Measurements from ENCODE around the gene PRKD2. TPM values are rescaled to one million over a fixed set of nuclear protein-coding genes. Genes with fewer than 3 reads are reported as not detected.
A peak's percentile ranks its signal among the peaks of the same experiment; 100 is the strongest.

Gene PRKD2
- total RNA-seq, 1 donor from 2014 or later: 13.3 TPM

DNA sequence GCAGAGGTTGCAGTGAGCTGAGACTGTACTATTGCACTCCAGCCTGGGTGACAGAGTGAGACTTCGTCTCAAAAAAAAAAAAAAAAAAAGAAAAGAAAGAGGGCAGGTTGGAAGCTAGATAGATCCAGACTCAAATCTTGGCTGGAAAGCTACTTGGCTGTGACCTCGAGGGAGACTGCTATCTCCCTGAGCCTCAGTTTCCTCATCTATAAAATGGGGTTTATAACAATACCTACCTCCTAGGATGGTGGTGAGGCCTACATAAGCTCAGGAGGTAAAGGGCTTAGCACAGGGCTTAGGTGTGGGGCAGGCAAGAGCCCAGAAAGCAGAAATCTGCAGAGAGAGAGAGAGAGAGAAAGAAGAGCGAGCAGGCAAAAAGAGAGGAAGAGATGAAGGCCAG lies 31.7 kb downstream of the PRKD2 start:
- no peak for DNase-seq (ENCODE audit: low spot score)
- intact Hi-C loops (cut with DNase I): no loop called here

DNA sequence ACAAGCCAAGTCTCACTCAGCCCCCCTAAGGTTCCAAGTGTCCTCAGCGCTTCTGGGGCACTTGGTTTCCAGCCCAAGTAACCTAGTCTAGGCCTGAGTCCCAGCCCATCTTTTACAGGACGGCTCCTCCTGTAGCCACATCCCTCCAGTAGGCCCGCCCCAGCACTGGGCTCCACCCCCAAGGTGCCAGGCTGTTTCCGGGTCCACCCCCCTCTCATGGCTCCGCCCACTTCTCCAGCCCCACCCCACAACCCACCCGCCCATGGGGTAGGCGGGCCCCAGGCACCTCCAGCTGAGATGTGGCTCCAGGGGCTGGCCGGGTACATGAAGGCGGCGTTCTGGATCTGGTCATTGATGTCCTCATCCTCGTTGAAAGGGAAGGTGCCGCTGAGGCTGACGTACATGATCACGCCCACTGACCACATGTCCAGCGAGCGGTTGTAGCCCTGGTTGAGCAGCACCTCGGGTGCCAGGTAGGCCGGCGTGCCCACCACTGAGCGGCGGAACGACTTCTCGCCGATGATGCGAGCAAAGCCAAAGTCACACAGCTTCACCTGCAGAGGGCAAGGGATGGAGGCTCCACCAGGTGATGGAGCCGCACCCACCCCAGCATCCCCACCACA lies 38.7 kb downstream of the PRKD2 start:
- intact Hi-C loops (cut with DNase I): no loop called here
- no peak for DNase-seq (ENCODE audit: low spot score)

DNA sequence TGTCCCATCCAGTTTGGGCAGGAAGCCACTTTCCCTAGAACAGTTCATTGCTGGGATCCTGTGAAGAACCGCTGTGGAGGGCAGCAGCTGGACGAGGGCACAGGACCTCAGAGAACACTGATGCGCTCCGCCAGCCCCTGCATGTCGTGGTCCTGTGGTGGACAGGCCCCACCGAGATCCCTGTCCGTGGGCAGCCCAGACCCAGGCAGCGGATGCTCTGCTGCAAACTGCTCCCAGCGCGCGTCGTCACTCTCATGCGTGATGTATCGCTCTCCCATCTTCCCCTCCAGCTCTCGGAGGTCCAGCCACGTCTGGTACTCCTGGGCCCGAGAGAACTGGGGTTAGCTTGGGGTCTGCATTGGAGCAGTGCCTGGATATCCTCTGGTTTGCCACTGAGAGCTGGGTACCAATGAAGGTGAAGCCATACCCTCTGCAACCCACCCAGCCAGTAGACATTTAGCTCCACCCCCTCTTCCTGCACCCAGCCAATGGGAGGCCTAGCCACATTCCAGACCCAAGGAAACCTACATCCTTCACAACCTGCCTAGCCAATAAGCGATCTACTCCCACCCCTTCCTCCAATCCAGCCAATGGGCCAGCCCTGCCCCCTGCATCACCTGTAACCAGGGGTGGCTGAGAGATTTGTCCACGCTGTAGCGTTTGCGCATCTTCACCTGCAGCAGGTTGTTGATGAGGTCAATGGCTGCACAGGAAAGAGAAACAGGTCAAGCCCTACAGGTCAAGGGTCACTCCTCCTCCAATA lies 42.3 kb downstream of the PRKD2 start:
- intact Hi-C loops (cut with DNase I): no loop called here
- DNase-seq (ENCODE audit: low spot score): no peak

DNA sequence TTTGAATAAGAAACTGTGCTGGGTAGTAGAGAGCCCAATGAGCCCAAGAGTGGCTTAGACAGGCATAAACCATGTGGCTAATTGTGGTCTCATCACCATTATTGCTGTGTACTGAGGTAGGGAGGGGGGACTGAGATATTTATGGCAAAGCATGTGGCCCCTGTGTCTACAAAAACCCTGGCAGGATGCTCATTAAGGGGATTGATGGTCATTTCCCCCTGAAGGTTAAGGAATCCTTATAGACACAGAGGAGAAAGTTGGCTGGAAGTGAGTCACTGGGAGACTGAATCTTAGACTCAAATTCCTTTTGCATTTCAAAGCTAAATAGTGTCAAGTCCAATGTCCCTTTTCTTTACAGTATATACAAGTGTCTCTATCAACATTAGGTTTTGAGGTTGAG lies 46.1 kb downstream of the PRKD2 start:
- intact Hi-C loops (cut with DNase I): no loop called here
- DNase-seq (ENCODE audit: low spot score): no peak

DNA sequence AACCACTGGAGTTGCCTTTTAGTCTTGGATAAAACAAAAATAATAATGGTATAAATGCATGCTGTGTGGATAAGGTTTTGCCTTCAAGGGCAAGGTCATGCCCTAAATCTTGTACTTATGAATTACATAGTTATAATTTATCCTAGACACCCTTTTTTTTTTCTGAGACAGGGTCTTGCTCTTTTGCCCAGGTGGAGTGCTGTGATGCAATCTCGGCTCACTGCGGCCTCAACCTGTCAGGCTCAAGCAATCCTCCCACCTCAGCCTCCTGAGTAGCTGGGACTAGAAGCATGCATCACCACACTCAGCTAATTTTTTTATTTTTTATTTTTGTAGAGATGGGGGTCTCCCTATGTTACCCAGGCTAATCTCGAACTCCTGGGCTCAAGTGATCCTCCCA lies 48.3 kb downstream of the PRKD2 start:
- no peak for DNase-seq (ENCODE audit: low spot score)
- intact Hi-C loops (cut with DNase I): loop anchor here (10.0 kb wide), 1 partner anchor 124 kb away; no protein-coding TSS in a partner anchor

DNA sequence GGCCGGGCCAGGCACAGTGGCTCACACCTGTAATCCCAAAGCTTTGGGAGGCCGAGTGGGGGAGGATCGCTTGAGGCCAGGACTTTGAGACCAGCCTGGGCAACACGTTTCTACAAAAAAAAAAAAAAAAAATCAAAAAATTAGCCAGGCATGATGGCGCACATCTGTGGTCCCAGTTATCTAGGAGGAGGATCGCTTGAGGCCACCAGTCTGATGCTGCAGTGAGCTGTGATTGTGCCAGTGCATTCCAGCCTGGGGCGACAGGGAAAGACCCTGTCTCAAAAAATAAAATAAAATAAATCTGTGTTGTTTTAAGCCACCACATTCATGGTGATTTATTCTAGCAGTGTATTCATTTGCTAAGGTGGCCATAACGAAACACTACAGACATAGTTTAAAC lies 51.8 kb downstream of the PRKD2 start:
- intact Hi-C loops (cut with DNase I): loop anchor here (10.0 kb wide), 1 partner anchor 120 kb away; no protein-coding TSS in a partner anchor
- no peak for DNase-seq (ENCODE audit: low spot score)

DNA sequence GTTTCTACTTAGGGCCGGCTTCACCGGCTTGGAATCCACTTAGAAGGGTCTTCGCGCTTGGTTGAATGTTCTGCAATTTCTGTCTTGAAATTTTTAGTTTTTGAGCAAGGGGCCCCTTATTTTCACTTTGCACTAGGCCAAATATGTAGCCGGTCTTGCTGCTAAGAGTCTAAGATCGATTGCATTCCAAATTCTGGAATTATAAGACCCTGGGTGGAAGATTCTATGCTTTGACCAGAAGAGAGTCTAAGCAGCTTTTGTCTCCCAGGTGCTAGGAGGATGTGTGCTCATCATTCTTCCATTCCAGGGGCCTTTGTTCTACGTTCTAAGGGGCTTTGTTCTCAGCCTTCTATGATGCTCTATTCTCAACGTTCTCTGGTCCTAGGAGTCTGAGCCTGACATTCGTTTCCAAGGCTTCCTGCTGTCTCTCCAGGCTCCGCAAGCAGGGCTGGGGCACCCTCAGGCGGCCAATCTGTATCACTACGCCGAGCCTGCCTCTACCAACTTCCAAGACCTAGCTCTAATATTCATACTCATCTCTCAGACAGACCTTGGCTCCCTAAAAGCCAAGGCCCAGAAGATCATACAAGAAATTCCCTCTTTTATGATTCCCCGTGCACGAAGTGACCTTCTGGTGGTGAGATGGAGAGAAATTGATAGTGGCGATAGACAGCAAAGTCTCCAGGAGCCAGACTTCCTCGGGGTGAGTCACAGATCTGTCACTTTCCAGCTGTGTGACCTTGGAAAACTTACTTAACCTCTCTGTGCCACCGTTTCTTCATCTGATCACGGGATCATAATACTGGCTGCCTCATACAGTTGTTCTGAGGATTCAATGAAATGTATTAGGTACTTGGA lies 55.0 kb downstream of the PRKD2 start:
- peak; percentile 89 for DNase-seq (ENCODE audit: low spot score)
- intact Hi-C loops (cut with DNase I): loop anchor here (1.0 to 10.0 kb wide), 2 partner anchors 48 to 117 kb away; no protein-coding TSS in a partner anchor

DNA sequence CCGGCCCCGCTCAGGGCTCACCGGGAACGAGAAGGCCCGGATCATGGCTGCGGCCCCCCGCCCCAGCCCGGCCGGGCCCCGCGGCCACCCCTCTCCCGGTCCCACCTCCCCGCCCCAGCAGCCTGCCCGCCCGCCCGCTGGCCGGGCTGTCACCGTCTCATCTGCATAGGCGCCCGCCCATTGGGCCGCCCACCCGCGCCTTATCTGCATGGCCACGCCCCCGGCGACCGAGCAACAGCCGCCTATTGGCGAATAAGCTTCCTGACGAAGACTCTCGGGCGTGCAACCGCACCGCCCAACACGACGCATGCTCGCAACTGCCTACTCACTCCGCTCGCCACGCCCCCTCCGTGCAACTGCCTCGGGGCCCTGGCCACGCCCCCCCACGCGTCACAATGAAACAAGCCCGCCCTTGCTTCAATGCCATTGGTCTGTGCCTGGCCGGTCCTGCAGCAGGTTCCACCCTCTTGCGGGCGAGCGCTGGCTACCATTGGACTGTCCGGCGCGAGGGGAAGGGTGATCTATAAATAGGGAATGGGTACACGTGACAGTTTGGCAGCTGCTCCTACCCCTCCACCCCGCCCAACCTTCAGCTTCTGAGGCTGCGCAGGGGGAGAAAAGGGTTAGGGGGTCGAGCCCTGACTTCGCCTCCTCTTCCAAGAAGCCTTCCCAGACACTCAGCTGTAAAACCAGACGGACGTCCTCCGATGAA lies 55.7 kb downstream of the PRKD2 start, which contains the start of gene DACT3:
Gene DACT3, minus strand, starts transcription at position 163 of the 712 bp plus-strand sequence. Its CDS starts 118 bp downstream, at position 45.
- intact Hi-C loops (cut with DNase I): loop anchor here (10.0 kb wide), 1 partner anchor 116 kb away; no protein-coding TSS in a partner anchor
- peak; percentile 100 for DNase-seq (ENCODE audit: low spot score)

DNA sequence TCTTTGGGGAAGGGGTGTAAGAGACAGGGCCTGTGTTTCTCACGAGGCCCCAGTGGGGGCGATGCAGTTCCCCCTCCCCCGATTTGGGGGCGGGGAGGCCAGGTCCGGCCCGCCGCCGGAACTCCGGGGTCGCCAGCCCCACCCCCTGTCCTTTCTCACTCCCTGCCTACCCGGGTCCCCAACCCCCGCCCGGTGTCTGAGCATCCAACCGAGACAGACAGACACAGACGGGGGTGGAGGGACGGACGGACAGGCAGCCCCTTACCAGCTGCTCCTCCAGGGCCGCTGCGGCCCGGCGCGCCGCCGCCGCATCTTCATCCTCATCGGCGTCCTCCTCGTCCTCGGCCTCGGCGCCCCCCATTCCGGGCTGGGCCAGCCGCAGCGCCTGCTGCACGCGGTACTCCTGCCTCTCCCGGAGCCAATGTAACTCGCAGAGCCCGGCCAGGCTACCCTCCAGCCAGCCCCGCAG lies 56.3 kb downstream of the PRKD2 start:
- DNase-seq (ENCODE audit: low spot score): peak; percentile 77
- intact Hi-C loops (cut with DNase I): loop anchor here (10.0 kb wide), 1 partner anchor 116 kb away; no protein-coding TSS in a partner anchor

DNA sequence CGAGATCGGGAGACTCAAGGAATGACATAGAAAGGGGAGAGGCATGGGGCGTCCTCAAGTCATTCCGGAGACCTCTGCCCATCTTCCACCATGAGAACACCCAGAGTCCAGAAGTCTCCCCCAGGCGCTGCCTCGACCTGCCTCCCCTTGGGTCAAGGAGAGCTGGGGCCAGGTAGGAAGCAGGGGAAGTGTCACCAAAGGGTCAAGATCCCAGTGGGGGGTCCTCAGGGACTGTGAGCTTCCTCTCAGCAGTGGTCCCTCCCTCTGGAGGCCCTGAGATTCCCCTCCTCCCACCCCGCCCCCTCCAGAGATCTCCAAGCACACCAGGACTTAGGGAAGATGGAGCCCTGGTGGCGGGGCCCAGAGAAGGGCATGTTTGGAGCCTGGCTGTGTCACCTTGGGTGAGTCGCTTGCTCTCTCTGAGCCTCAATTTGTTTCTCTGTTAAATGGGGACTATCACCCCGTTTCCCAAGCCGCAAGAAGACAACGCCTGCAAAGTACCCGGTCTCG lies 56.9 kb downstream of the PRKD2 start:
- DNase-seq (ENCODE audit: low spot score): no peak
- intact Hi-C loops (cut with DNase I): loop anchor here (10.0 kb wide), 1 partner anchor 115 kb away; no protein-coding TSS in a partner anchor

DNA sequence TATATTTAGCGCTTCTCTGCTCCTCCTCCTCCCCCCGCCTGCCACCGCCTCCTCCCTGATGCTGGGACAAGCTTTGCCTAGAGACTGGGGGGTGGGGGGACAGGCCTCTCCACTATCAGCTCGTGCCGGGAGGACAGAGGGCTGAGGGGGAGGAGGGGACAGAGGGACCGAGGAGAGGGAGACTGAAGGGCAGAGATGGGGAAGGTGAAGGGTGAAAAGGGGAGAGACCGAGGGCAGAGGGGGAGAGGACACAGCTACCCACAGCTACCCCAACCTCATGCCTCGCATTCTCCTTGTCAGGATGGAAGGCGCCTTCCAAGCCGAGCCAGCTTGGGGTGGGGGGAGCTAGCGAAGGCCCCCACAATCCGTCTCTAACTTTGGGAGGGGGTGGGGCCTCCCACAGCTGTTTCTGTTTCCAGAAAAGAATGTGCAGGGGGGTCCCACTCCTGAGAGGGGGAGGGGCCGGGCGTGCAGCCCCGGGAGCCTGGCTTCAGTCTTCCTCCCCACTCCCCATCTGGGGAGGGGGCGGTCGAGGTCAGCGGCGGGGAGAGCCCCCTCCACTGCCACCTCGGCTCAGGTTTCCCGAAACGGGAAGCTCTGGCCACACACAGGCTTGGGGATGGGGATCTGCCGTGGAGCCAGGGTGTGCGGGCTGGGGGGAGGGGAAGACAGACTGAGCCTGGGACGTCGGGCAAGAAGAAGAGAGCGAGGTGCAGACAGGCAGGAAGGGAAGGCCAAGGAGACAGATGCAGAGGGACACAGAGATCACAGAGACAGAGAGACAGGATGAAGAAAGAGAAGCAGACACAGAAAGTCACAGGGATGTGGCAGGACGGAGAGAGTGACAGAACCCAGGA lies 57.5 kb downstream of the PRKD2 start:
- DNase-seq (ENCODE audit: low spot score): no peak
- intact Hi-C loops (cut with DNase I): loop anchor here (10.0 kb wide), 1 partner anchor 115 kb away; no protein-coding TSS in a partner anchor

DNA sequence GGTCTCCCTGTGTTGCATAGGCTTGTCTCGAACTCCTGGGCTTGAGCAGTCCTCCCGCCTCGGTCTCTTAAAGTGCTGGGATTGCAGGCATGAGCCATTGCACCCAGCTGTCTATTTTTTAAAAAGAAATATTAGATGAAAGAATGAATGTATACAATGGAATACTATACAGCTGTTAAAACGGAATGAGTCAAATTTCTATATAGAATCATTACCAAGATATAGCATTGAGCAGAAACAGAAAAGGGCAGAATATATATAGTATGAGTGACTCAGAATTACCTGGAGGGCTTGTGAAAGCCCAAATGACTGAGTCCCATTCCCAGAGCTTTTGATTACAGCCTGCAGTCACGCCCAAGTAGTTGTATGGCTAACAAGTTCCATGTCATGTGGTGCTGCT lies 60.4 kb downstream of the PRKD2 start:
- intact Hi-C loops (cut with DNase I): no loop called here
- no peak for DNase-seq (ENCODE audit: low spot score)

DNA sequence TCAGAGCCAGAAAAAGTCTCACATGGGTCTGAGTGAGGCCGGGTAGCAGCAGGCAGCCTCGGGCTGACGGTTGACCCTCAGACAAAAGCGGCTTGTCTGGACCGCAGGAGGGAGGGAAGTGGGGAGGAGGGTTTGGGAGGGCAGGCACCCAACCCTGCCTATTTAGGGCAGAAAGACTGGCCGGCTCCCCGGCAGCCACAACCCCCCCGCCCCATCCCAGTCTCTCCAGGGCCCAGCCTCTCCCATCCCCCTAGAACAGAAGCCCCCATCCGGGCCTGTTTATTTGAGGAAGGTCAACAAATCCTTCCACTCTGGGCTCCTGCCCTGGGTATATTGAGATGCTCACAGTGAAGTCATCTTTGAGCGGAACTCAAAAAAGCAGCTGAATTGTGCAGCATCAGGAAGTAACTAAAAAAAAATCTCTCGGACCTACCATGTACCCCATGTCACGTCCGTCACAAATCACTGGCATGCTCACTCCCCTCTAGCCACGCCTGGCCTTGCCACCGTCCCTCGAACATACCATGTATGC lies 62.2 kb downstream of the PRKD2 start:
- intact Hi-C loops (cut with DNase I): no loop called here
- no peak for DNase-seq (ENCODE audit: low spot score)

DNA sequence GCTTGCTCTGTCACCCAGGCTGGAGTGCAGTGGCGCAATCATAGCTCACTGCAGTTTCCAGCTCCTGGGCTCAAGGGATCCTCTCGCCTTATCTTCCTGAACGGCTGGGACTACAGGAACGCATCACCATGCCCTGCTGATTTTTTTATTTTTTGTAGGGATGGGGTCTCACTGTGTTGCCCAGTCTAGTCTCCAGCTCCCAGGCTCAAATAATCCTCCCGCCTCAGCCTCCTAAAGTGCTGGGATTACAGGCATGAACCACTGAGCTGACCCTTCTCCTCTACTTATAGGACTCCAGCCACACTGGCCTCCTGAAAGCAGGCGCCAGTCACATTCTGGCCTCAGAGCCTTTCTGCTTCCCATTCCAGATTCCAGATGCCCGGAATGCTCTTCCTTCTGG lies 66.5 kb downstream of the PRKD2 start:
- no peak for DNase-seq (ENCODE audit: low spot score)

DNA sequence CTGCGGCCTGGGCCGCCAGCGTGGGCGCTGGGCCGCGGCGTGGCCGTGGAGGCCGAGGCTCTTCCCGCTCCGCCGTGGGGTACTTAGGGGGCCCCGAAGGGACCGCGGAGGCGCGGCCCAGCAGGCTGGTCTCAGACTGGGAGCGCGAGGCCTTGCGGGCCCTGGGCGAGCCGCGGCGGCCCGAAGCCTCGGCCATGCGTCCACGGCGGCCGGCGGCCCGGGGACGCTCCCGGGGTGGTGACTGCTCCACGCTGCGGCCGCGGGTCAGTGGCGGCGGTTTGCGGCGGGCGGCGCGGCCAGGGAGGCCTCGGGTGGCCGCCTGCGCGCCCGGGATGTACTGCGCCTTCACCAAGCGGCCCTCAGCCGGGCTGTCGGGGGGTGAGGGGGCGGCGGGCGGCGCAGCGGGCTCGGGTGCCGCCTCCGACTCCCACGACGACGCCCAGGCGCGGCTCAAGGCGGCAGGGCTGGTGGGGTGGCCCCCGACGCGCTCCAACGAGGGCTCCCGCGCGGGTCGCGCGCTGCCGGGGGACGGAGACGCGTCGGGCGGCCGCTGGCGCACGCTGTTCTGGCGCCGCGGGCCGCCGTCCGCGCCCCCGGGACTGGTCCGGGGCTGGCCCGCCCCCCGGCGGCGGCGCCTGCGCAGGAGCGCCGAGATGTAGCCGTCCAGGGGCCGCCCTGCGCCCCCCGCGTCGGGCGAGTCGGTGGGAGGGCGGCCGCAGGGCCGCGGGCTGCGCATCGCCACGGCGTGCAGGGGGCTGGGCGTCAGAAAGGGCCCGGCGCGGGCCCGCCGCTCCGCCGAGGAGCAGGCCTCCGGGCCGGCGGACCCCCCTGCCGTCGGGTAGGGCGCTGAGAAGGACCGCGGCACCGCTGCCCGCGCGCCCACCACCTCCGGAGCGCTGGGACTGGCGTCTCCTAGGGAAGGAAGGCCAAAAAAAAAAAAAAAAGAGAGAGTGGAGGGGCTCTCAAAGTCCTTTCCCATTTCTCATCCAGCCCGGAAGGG lies 67.7 kb downstream of the PRKD2 start:
- DNase-seq (ENCODE audit: low spot score): no peak
- intact Hi-C loops (cut with DNase I): no loop called here

More for the DNA sequence above, 66.5 kb downstream of the PRKD2 start:
- intact Hi-C loops (cut with DNase I): no loop called here
